ENCODE data around the gene UBE2U. TPM values are rescaled to one million over a fixed set of nuclear protein-coding genes. Genes with fewer than 3 reads are reported as not detected.
"Not testable (repeated sequence)": the region's sequence is repeated elsewhere in the genome, so short reads cannot be mapped to it uniquely, and the experiment has no call there.

UBE2U gene
- total and polyA plus RNA-seq, 2 experiments from 2014 or later, result not detected

- no peaks in the 10 kb centered on the region; the same call in 2 of the 3 replicates for H3K4me1 Mint-ChIP-seq
- H3K27ac ChIP-seq (ENCODE audit: low read depth), result no peak overlapping the region
- TF ChIP-seq REST (IDR thresholded peaks at IDR 0.05; ENCODE audit: unreplicated experiment), result no peak
- no peak for TF ChIP-seq POLR2AphosphoS5 (IDR thresholded peaks at IDR 0.05; ENCODE audit: low read depth)
- TF ChIP-seq EZH2phosphoT487 (IDR thresholded peaks at IDR 0.05; ENCODE audit: unreplicated experiment), result no peak
- TF ChIP-seq ZNF331 (CRISPR knock-in tag; IDR thresholded peaks at IDR 0.05; ENCODE audit: low read depth), result no peak
- no peak for TF ChIP-seq NANOG (IDR thresholded peaks at IDR 0.05; ENCODE audit: borderline replicate concordance)
- no peak for TF ChIP-seq CREB1 (CRISPR knock-in tag; IDR thresholded peaks at IDR 0.05; ENCODE audit: low read depth)
- no peak for TF ChIP-seq EZH2 (IDR thresholded peaks at IDR 0.05; ENCODE audit: low read depth, unreplicated experiment)
- no peak for TF ChIP-seq ZNF114 (CRISPR knock-in tag; IDR thresholded peaks at IDR 0.05)
- TF ChIP-seq JUNB (IDR thresholded peaks at IDR 0.05; ENCODE audit: unreplicated experiment), result no peak
- TF ChIP-seq STAT1 (IDR thresholded peaks at IDR 0.05; ENCODE audit: unreplicated experiment), result no peak
- H3K27me3 ChIP-seq (ENCODE audit: insufficient read depth), result no peaks in the 10 kb centered on the region
- no peaks in the 10 kb centered on the region for H3K36me3 Mint-ChIP-seq (ENCODE audit: low read depth)
- no peaks in the 10 kb centered on the region for H4K20me1 ChIP-seq (replicated peaks; ENCODE audit: insufficient read depth)
- H3K79me2 ChIP-seq (replicated peaks; ENCODE audit: insufficient read depth), result no peaks in the 10 kb centered on the region
- H3K4me2 ChIP-seq, result no peak overlapping the region
- H3K36me3 ChIP-seq (ENCODE audit: insufficient read depth), result no peaks in the 10 kb centered on the region
- no peaks in the 10 kb centered on the region for H3K27me3 Mint-ChIP-seq (ENCODE audit: insufficient read depth, low read depth, poor library complexity)
- ATAC-seq, result no peak
- no peaks in the 10 kb centered on the region for H3F3A ChIP-seq (replicated peaks; ENCODE audit: low read depth)
- H3K4me3 Mint-ChIP-seq, result no peak overlapping the region
- no peaks in the 10 kb centered on the region for H3K9me2 ChIP-seq (ENCODE audit: insufficient read depth)
- H3K9me3 Mint-ChIP-seq, result no peaks in the 10 kb centered on the region
- no peak overlapping the region; the same call in 1 of the 2 replicates for H2AFZ ChIP-seq
- no peaks in the 10 kb centered on the region for H3K4me1 ChIP-seq (ENCODE audit: insufficient read depth)
- H3K27ac Mint-ChIP-seq, result no peak overlapping the region
- H3K4me3 ChIP-seq, result no peak overlapping the region
- DNase-seq (ENCODE audit: low spot score), result no peak
Measured at GRCh38 chr1:64236541-64236954, 33.1 kb downstream of the UBE2U start.

GRCh38 chr1:64239519-64239918 lies 36.1 kb downstream of the UBE2U start:
- peaks cover 19% of the 10 kb centered on the region for H3K4me1 ChIP-seq (ENCODE audit: insufficient read depth)
- H4K20me1 ChIP-seq (replicated peaks; ENCODE audit: insufficient read depth); H2AFZ ChIP-seq; H3F3A ChIP-seq (replicated peaks; ENCODE audit: low read depth); H3K9me2 ChIP-seq (ENCODE audit: insufficient read depth); DNase-seq (ENCODE audit: low spot score); H3K4me3 Mint-ChIP-seq; H3K36me3 Mint-ChIP-seq (ENCODE audit: low read depth); ATAC-seq; H3K4me2 ChIP-seq; H3K4me3 ChIP-seq; H3K27ac Mint-ChIP-seq; H3K9me3 Mint-ChIP-seq; H3K27me3 Mint-ChIP-seq (ENCODE audit: insufficient read depth, low read depth, poor library complexity); H3K79me2 ChIP-seq (replicated peaks; ENCODE audit: insufficient read depth); H3K27me3 ChIP-seq (ENCODE audit: insufficient read depth); H3K27ac ChIP-seq (ENCODE audit: low read depth); H3K36me3 ChIP-seq (ENCODE audit: insufficient read depth): not testable (repeated sequence)
- peaks cover 10% of the 10 kb centered on the region for H3K4me1 Mint-ChIP-seq

All from GM23338 (cell line).